Frontal cortex (tissue), 4 donors: Measurements from ENCODE around the gene HIPK4. TPM values are rescaled to one million over a fixed set of nuclear protein-coding genes. Genes with fewer than 3 reads are reported as not detected.
A peak's percentile ranks its signal among the peaks of the same experiment; 100 is the strongest.
"Not testable (repeated sequence)": the region's sequence is repeated elsewhere in the genome, so short reads cannot be mapped to it uniquely, and the experiment has no call there.

Experiments
- DNase-seq, 2 donors: peaks; one replicate each; pipeline ENCODE4 v3.0.0; 2012; ENCODE audit warnings: low spot score in 2 of 2
- FAIRE-seq: peaks from 2 replicates; lab custom pipeline; 2012; peaks lifted over from hg19 to GRCh38; lab: Jason Lieb, UNC
- total RNA-seq: library from RNA; depleted of rRNA; stranded (reverse); fragments of >200 nt; gene quantifications from one replicate; pipeline ENCODE4 v1.2.3, GENCODE V29; 2014
- donor health status: control.
- donor health status: control.
- donor health status: control.

HIPK4 gene
- total RNA-seq, 1 donor from 2014 or later = not detected

- DNase-seq = no peak
- FAIRE-seq = no peak
These were observed 28.1 kb upstream of the HIPK4 start for GRCh38 chr19:40418040-40418439.

- no peak for DNase-seq
- FAIRE-seq = no peak
These were observed 27.6 kb upstream of the HIPK4 start for GRCh38 chr19:40417643-40417981.

- no peak for FAIRE-seq
These were observed 27.1 kb upstream of the HIPK4 start for GRCh38 chr19:40416918-40417642.

GRCh38 chr19:40415768-40416167 lies 25.8 kb upstream of the HIPK4 start:
- no peak for FAIRE-seq
- no peak for DNase-seq

More at GRCh38 chr19:40416918-40417642, 27.1 kb upstream of the HIPK4 start:
- DNase-seq = no peak

- no peak for DNase-seq
- no peak for FAIRE-seq
These were observed 24.9 kb upstream of the HIPK4 start for GRCh38 chr19:40414542-40415535.

GRCh38 chr19:40413291-40413845 lies 23.4 kb upstream of the HIPK4 start, which contains the start of gene PRX:
Gene PRX (minus strand): TSS chr19:40413378. CDS start chr19:40407932, 5,446 bp downstream.
- no peak for DNase-seq
- FAIRE-seq = no peak

- no peak for FAIRE-seq
These were observed 22.9 kb upstream of the HIPK4 start for GRCh38 chr19:40412866-40413265.

GRCh38 chr19:40411958-40412499 lies 22.0 kb upstream of the HIPK4 start:
- DNase-seq (no peak), FAIRE-seq (no peak)

More at GRCh38 chr19:40412866-40413265, 22.9 kb upstream of the HIPK4 start:
- no peak for DNase-seq

- no peak for FAIRE-seq
- DNase-seq = no peak
These were observed 21.3 kb upstream of the HIPK4 start for GRCh38 chr19:40411125-40411842.

GRCh38 chr19:40410030-40410389 lies 20.0 kb upstream of the HIPK4 start:
- FAIRE-seq = no peak
- DNase-seq = no peak

GRCh38 chr19:40408598-40408925 lies 18.6 kb upstream of the HIPK4 start:
- not testable (repeated sequence) for FAIRE-seq, DNase-seq

GRCh38 chr19:40407714-40408597 lies 18.0 kb upstream of the HIPK4 start:
- FAIRE-seq (no peak), DNase-seq (no peak)

- FAIRE-seq = no peak
- DNase-seq = peak; percentile 68 to 85
These were observed 13.4 kb upstream of the HIPK4 start for GRCh38 chr19:40403262-40403984.

GRCh38 chr19:40400559-40400958 lies 10.6 kb upstream of the HIPK4 start:
- FAIRE-seq (no peak), DNase-seq (no peak)

- no peak for FAIRE-seq
These were observed 8.6 kb upstream of the HIPK4 start for GRCh38 chr19:40398417-40399131.

GRCh38 chr19:40397568-40397906 lies 7.6 kb upstream of the HIPK4 start:
- no peak for DNase-seq
- no peak for FAIRE-seq

More at GRCh38 chr19:40398417-40399131, 8.6 kb upstream of the HIPK4 start:
- peak in 1 of 2 donors; percentile 56 for DNase-seq

GRCh38 chr19:40396886-40397567 lies 7.0 kb upstream of the HIPK4 start:
- no peak for FAIRE-seq
- DNase-seq = no peak
